Measurements from ENCODE around the gene KIAA1671. TPM values are rescaled to one million over a fixed set of nuclear protein-coding genes. Genes with fewer than 3 reads are reported as not detected.

KIAA1671 gene
- total RNA-seq, 4 donors from 2014 or later = 7.6 to 26.1 (median 16.7) TPM

DNA sequence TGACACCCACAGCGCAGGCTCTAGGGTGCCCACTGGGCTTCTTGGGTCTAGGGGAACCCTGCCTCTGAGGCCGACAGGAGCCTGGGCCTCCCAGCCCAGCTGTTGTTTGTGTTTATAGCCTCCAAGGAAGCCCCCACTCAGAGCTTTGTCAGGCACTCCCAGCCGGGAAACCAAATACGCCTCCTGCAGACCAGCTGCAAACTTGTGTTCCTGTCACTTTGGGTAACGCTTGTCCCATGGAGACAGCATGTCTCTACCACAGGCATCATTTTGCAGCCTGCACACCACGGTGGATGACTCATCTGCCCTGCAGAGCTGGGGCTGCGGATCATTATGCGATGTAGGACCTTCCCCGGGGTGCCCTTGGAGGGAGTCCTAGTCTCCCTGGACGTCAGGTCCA is 206.5 kb downstream of the KIAA1671 start:
- intact Hi-C loops (cut with DNase I; ENCODE audit: low total_unique reads) = no loop called here
- no peaks in the 10 kb centered on the region for H3K4me1 ChIP-seq
- H3K9me3 ChIP-seq = no peaks in the 10 kb centered on the region
- H3K27ac ChIP-seq = no peak overlapping the region
- no peak for DNase-seq
- no peaks in the 10 kb centered on the region for H3K36me3 ChIP-seq
- no peaks in the 10 kb centered on the region for H3K27me3 ChIP-seq
- no peak overlapping the region for H3K4me3 ChIP-seq
- TF ChIP-seq CTCF (IDR thresholded peaks at IDR 0.05) (no peak), POLR2A (IDR thresholded peaks at IDR 0.05) (no peak)

DNA sequence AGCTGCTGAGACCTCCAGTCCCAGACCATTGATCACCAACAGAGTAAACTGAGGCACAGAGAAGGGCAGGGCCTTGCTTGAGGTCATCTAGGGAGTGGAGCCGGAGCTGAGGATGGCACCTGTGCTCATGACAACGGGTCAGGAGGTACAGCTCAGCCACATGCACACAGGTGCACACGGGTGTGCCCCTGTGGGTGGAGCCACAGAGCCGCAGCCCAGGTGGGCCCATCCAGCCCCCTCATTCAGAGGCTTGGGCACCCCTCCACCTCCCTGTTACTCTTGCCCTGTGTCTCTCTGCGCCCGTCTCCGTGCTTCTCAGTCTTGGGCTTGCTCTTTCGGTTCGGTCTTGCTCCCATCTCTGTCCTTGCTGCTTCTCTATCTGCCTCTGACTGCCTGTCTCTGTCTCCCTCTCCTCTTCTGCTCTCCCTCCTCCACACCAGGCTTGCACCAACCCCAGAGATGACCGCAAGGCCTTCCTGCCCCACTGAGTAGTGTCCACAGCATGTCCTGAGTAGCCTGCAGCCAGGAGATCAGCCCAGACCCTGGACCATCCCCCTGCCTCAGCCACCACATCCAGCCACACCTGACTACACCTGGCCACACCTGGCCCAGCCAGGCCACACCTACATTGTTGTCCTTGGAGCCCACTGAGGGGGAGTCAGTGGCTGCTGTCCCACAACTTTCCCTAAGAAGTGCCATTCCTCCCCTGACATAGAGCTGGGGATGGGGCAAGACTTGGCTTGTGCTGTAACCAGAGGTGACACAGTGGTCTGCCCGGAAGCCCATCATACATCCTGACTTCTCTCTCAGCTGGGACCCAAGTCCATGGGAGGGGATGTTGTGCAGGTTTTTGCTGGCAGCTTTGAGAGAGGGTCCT is 207.8 kb downstream of the KIAA1671 start:
- intact Hi-C loops (cut with DNase I; ENCODE audit: low total_unique reads) = no loop called here
- no peaks in the 10 kb centered on the region for H3K36me3 ChIP-seq
- H3K9me3 ChIP-seq = no peaks in the 10 kb centered on the region
- H3K4me1 ChIP-seq = no peaks in the 10 kb centered on the region
- no peak overlapping the region for H3K27ac ChIP-seq
- H3K4me3 ChIP-seq = no peak overlapping the region
- H3K27me3 ChIP-seq = no peaks in the 10 kb centered on the region
- DNase-seq = no peak
- TF ChIP-seq CTCF (IDR thresholded peaks at IDR 0.05) (no peak), POLR2A (IDR thresholded peaks at IDR 0.05) (no peak)

- Histone ChIP-seq H3K36me3 (no peaks in the 10 kb centered on the region), H3K27ac (no peak overlapping the region), H3K27me3 (no peaks in the 10 kb centered on the region), H3K4me1 (no peaks in the 10 kb centered on the region), H3K4me3 (no peak overlapping the region), H3K9me3 (no peaks in the 10 kb centered on the region)
- intact Hi-C loops (cut with DNase I; ENCODE audit: low total_unique reads) = no loop called here
- no peak for TF ChIP-seq CTCF (IDR thresholded peaks at IDR 0.05)
- TF ChIP-seq POLR2A (IDR thresholded peaks at IDR 0.05) = no peak
- no peak for DNase-seq
Measured at GRCh38 chr22:25161017-25161915, 208.8 kb downstream of the KIAA1671 start.

GRCh38 chr22:25161916-25162530 is 209.5 kb downstream of the KIAA1671 start:
- no peak for DNase-seq
- no peak overlapping the region for H3K4me3 ChIP-seq
- no peak for TF ChIP-seq CTCF (IDR thresholded peaks at IDR 0.05)
- no peak for TF ChIP-seq POLR2A (IDR thresholded peaks at IDR 0.05)
- no peaks in the 10 kb centered on the region for H3K9me3 ChIP-seq
- intact Hi-C loops (cut with DNase I; ENCODE audit: low total_unique reads) = no loop called here
- H3K27ac ChIP-seq = no peak overlapping the region
- no peaks in the 10 kb centered on the region for H3K27me3 ChIP-seq
- no peaks in the 10 kb centered on the region for H3K36me3 ChIP-seq
- no peaks in the 10 kb centered on the region for H3K4me1 ChIP-seq
